ENCODE data around the gene HSPBAP1.

HSPBAP1 gene

DNA sequence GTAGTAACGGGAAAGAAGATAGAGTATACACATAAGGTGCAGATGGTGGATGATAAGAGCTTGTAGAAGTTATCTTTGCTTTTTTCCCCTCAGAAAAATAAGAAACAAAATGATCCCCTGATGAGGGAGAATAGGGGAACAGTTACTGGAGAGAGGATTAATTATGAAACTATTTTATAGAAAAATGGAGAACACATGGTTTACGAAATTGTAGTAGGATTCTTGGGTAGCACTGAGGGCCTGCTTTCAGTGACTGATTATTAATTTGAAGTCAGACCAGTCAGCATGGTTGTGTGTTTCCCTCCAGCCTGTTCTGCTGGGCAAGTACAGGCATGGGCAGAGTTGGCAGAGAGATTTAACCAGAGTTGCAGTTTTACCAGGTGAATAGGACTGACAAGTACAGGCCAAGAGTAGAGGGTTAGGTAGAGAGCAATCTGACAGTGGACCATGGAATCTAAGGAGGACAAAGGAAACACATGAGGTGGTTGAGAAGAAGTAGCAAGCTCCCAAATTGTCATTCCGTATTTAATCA is 7.1 kb upstream of the HSPBAP1 start:
- Histone ChIP-seq H3K27me3 (ENCODE audit: control insufficient read depth, insufficient read depth, low read length, poor library complexity, severe bottlenecking) (peaks cover 4% of the 10 kb centered on the region), H3K4me1 (ENCODE audit: control insufficient read depth, insufficient read depth, low read length) (peaks cover 4% of the 10 kb centered on the region), H3K27ac (ENCODE audit: insufficient read depth, low read depth, low read length, poor library complexity, severe bottlenecking) (no peak overlapping the region), H3K4me3 (ENCODE audit: insufficient read depth, low read depth, low read length) (no peak overlapping the region), H3K36me3 (ENCODE audit: control insufficient read depth, insufficient read depth, low read length) (no peaks in the 10 kb centered on the region), H3K9me3 (ENCODE audit: control insufficient read depth, low read length) (no peaks in the 10 kb centered on the region)
- WGBS, 2 experiments, result 87 to 93% methylated on average over 3 of the region's 3 CpGs

DNA sequence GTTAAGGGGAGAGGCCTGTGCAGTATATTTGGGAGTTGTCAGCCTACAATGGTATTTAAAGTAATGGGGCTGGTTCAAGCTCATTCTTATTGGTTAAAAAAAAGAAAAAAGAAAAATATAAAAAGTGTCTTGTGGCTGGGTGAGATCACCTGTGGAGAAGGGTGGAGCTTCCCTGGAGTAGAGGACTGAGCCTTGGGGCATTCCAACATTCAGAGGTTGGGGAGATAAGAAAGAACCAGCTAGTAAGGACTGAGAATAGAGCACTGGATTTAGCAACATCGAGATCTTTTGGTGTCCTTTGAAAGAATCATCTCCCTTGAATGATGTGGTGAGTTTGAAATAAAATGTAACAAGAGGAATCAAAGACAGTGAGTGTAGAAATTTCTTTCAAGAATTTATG is 6.4 kb upstream of the HSPBAP1 start:
- Histone ChIP-seq H3K9me3 (ENCODE audit: control insufficient read depth, low read length) (no peaks in the 10 kb centered on the region), H3K4me3 (ENCODE audit: insufficient read depth, low read depth, low read length) (no peak overlapping the region), H3K27me3 (ENCODE audit: control insufficient read depth, insufficient read depth, low read length, poor library complexity, severe bottlenecking) (peaks cover 4% of the 10 kb centered on the region), H3K36me3 (ENCODE audit: control insufficient read depth, insufficient read depth, low read length) (no peaks in the 10 kb centered on the region), H3K4me1 (ENCODE audit: control insufficient read depth, insufficient read depth, low read length) (peaks cover 6% of the 10 kb centered on the region), H3K27ac (ENCODE audit: insufficient read depth, low read depth, low read length, poor library complexity, severe bottlenecking) (no peak overlapping the region)
- 87 to 91% methylated on average over 1 of the region's 1 CpG for WGBS, 2 experiments

DNA sequence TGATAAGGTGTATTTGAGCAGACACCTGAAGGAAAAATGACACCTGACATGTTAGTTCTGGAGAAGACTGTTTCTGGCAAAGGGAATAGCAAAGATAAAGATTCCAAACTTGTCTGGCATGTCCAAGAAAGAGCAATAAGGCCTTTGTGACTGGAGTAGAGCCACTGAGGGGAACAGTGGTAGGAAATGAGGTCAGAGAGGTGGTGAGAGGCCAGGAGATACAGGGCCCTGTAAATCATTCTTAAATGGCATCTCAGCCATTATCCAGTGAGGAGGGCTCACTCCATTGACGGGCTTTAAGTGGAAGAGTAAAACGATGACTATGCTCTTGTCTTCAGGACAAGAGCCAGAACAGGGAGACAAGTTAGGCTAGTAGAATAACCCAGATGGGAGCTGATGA is 5.7 kb upstream of the HSPBAP1 start:
- Histone ChIP-seq H3K27ac (ENCODE audit: insufficient read depth, low read depth, low read length, poor library complexity, severe bottlenecking) (no peak overlapping the region), H3K27me3 (ENCODE audit: control insufficient read depth, insufficient read depth, low read length, poor library complexity, severe bottlenecking) (peaks cover 4% of the 10 kb centered on the region), H3K4me3 (ENCODE audit: insufficient read depth, low read depth, low read length) (no peak overlapping the region), H3K4me1 (ENCODE audit: control insufficient read depth, insufficient read depth, low read length) (peaks cover 6% of the 10 kb centered on the region), H3K9me3 (ENCODE audit: control insufficient read depth, low read length) (no peaks in the 10 kb centered on the region), H3K36me3 (ENCODE audit: control insufficient read depth, insufficient read depth, low read length) (no peaks in the 10 kb centered on the region)
- 92% methylated on average over 2 of the region's 2 CpGs for WGBS, 2 experiments

DNA sequence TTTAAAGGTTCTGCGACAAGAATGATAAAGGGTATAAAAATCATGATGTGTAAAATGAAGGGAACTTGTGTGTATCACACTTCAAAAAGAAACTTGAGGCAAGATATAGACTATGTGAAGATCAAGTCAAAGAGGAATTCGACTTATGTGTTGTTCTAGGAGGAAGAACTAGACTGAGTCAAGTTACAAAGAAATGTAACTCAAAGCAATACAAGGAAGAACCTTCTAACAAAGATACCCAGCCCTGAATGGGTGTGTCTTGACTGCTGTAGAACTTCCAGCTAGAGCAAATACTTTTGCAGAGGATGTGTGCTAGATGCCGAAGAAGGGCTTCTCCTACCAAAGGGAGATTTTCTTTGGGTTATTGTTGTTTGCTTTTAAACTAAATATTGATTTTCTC is 3.7 kb upstream of the HSPBAP1 start:
- no peaks in the 10 kb centered on the region for H3K9me3 ChIP-seq (ENCODE audit: control insufficient read depth, low read length)
- H3K36me3 ChIP-seq (ENCODE audit: control insufficient read depth, insufficient read depth, low read length), result no peaks in the 10 kb centered on the region
- H3K27ac ChIP-seq (ENCODE audit: insufficient read depth, low read depth, low read length, poor library complexity, severe bottlenecking), result no peak overlapping the region
- peaks cover 6% of the 10 kb centered on the region for H3K4me1 ChIP-seq (ENCODE audit: control insufficient read depth, insufficient read depth, low read length)
- WGBS, 2 experiments, result 93 to 94% methylated on average over 2 to 3 of the region's 3 CpGs
- no peak overlapping the region for H3K4me3 ChIP-seq (ENCODE audit: insufficient read depth, low read depth, low read length)
- H3K27me3 ChIP-seq (ENCODE audit: control insufficient read depth, insufficient read depth, low read length, poor library complexity, severe bottlenecking), result peaks cover 4% of the 10 kb centered on the region

DNA sequence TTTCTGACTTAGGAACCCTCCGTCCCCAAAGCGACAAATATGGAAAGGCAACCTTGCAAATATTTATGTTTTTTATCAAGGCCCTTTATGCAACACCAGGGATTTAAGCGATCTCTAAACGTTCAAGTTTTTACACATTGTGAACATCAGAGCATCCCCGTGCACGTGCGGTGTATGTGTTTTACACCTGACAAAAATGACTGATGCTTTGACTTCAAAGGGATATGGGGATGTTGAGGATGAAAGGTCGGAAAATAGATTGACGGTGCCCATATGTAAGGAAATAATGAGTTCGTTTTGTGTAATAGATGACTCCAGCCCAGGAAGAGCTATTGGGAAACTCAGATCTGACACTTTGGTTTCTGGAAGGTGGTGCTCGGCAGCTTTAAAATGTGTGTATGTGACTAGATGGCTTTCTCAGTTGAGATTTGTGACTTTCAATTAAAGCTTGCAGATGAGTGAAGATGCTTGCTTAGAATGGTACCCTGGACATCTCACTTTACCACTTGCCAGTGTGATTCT is 2.1 kb upstream of the HSPBAP1 start:
- no peaks in the 10 kb centered on the region for H3K36me3 ChIP-seq (ENCODE audit: control insufficient read depth, insufficient read depth, low read length)
- peak overlapping the region; percentile 77 for H3K4me3 ChIP-seq (ENCODE audit: insufficient read depth, low read depth, low read length)
- H3K27me3 ChIP-seq (ENCODE audit: control insufficient read depth, insufficient read depth, low read length, poor library complexity, severe bottlenecking), result peaks cover 4% of the 10 kb centered on the region
- H3K4me1 ChIP-seq (ENCODE audit: control insufficient read depth, insufficient read depth, low read length), result peaks cover 6% of the 10 kb centered on the region
- WGBS, 2 experiments, result 49 to 51% methylated on average over 11 of the region's 11 CpGs
- H3K9me3 ChIP-seq (ENCODE audit: control insufficient read depth, low read length), result no peaks in the 10 kb centered on the region
- peak overlapping the region; percentile 52 for H3K27ac ChIP-seq (ENCODE audit: insufficient read depth, low read depth, low read length, poor library complexity, severe bottlenecking)

DNA sequence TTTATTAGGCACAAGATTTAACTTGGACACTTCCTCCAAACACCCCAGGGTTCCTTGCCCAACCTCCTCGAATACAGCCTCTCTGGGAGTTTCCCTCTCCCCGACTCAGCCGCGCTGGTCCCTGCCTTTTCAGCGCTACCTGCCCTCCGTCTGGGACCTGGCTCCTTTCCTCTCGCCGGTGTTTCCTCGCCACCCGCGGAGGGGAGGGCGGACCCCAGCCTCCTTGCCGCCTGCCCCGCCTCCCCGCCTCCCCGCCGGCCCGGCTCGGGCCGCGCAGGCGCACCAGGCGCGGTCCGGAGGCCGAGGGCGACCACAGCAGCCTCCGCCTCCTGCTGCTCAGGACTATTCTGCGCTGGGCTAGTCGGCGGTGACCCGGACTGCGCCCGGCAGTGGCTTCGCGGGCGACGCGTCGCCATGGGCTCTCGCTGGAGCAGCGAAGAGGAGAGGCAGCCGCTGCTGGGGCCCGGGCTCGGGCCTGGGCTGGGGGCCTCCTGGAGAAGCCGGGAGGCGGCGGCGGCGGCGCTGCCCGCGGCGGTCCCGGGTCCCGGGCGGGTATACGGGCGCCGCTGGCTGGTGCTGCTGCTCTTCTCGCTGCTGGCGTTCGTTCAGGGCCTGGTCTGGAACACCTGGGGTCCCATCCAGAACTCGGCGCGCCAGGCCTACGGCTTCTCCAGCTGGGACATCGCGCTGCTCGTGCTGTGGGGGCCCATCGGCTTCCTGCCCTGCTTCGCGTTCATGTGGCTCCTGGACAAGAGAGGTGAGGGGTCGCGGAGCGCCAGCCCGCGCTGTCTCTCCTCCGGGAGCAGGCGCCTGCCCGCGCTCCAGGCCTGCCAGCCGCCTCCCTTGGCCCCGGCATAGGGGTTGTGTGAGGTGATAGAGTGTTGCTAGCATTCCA is 1.4 kb upstream of the HSPBAP1 start, which contains the start of gene SLC49A4:
SLC49A4 (plus strand) TSS at position 291 of the 895 bp plus-strand sequence; CDS start at position 415, 124 bp downstream.
- 1% methylated on average over 84 of the region's 84 CpGs for WGBS, 2 experiments

DNA sequence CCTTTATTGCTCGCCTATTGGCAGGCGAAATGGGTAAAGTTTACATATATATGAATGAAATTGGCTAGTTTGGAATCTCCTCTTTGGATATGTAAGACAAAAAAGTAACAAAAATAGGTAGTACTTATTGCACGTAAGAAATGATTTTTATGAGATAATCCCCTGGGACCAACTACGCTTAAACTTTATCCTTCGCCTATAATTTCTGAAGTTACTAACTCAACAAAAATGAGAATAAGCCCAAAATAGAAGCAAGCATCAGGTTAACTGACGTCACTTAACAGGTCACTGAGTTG is 800 bp upstream of the HSPBAP1 start:
- peaks cover 6% of the 10 kb centered on the region for H3K4me1 ChIP-seq (ENCODE audit: control insufficient read depth, insufficient read depth, low read length)
- H3K27ac ChIP-seq (ENCODE audit: insufficient read depth, low read depth, low read length, poor library complexity, severe bottlenecking), result peak overlapping the region; percentile 91
- 1% methylated on average over 5 to 6 of the region's 6 CpGs for WGBS, 2 experiments
- peak overlapping the region; percentile 77 for H3K4me3 ChIP-seq (ENCODE audit: insufficient read depth, low read depth, low read length)
- H3K36me3 ChIP-seq (ENCODE audit: control insufficient read depth, insufficient read depth, low read length), result no peaks in the 10 kb centered on the region
- H3K9me3 ChIP-seq (ENCODE audit: control insufficient read depth, low read length), result no peaks in the 10 kb centered on the region
- peaks cover 4% of the 10 kb centered on the region for H3K27me3 ChIP-seq (ENCODE audit: control insufficient read depth, insufficient read depth, low read length, poor library complexity, severe bottlenecking)

More for the DNA sequence above, 1.4 kb upstream of the HSPBAP1 start, which contains the start of gene SLC49A4:
- Histone ChIP-seq H3K9me3 (ENCODE audit: control insufficient read depth, low read length) (no peaks in the 10 kb centered on the region), H3K4me3 (ENCODE audit: insufficient read depth, low read depth, low read length) (peak within 1 kb of the TSS; percentile 77), H3K4me1 (ENCODE audit: control insufficient read depth, insufficient read depth, low read length) (peaks cover 6% of the 10 kb centered on the region), H3K27me3 (ENCODE audit: control insufficient read depth, insufficient read depth, low read length, poor library complexity, severe bottlenecking) (peaks cover 4% of the 10 kb centered on the region), H3K27ac (ENCODE audit: insufficient read depth, low read depth, low read length, poor library complexity, severe bottlenecking) (peak within 1 kb of the TSS; percentile 91), H3K36me3 (ENCODE audit: control insufficient read depth, insufficient read depth, low read length) (no peaks in the 10 kb centered on the region)

DNA sequence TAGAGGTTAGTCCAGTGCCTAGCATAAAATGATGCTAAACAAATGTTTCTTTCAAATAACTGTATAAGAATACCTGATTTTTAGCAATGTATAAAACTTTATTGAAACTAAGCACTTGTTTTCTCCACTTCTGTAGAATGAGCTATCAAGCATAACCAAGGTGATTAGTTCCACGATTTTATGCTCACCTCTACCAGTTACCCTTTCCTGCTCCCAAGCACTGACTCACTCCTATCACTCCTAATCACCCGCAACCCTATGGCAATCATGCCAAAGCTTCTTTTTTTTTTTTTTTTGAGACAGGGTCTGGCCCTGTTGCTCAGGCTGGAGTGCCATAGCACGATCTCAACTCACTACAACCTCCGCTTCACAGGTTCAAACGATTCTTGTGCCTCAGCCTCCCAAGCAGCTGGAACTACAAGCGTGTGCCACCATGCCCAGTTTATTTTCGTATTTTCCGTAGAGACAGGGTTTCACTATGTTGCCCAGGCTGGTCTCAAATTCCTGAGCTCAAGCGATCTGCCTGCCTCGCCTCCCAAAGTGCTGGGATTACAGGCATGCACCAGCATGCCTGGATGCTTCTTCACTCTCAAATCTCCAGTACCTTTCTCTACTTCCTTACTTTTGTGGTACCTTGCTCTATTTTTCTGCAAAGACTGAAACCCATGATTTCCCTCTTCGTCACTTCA is 3.9 kb downstream of the HSPBAP1 start:
- WGBS, 2 experiments, result 89 to 90% methylated on average over 11 of the region's 11 CpGs
- Histone ChIP-seq H3K27me3 (ENCODE audit: control insufficient read depth, insufficient read depth, low read length, poor library complexity, severe bottlenecking) (no peaks in the 10 kb centered on the region), H3K36me3 (ENCODE audit: control insufficient read depth, insufficient read depth, low read length) (no peaks in the 10 kb centered on the region)

DNA sequence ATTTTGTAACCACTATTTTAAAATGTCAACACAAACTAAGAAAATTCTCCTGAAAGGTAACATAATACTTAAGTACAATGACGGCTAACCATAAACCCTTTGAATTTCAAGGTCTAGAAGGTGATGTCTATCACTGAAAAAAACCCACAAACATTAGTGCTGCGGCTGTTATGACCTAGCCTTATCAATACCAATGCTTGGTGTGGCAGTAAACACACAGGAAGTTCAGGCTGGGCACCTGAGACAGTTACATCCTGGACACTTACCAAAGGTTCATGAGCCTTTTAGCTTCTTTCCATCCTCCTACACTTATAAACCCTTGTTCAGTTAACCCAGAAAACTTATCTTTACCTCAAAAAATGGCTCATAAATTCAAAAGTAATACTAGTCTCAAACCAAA is 5.8 kb downstream of the HSPBAP1 start:
- H3K36me3 ChIP-seq (ENCODE audit: control insufficient read depth, insufficient read depth, low read length), result no peaks in the 10 kb centered on the region
- no peaks in the 10 kb centered on the region for H3K9me3 ChIP-seq (ENCODE audit: control insufficient read depth, low read length)
- no peaks in the 10 kb centered on the region for H3K4me1 ChIP-seq (ENCODE audit: control insufficient read depth, insufficient read depth, low read length)
- H3K4me3 ChIP-seq (ENCODE audit: insufficient read depth, low read depth, low read length), result no peak overlapping the region
- 91 to 94% methylated on average over 2 of the region's 2 CpGs for WGBS, 2 experiments
- no peak overlapping the region for H3K27ac ChIP-seq (ENCODE audit: insufficient read depth, low read depth, low read length, poor library complexity, severe bottlenecking)
- H3K27me3 ChIP-seq (ENCODE audit: control insufficient read depth, insufficient read depth, low read length, poor library complexity, severe bottlenecking), result no peaks in the 10 kb centered on the region

More for the DNA sequence above, 3.9 kb downstream of the HSPBAP1 start:
- H3K27ac ChIP-seq (ENCODE audit: insufficient read depth, low read depth, low read length, poor library complexity, severe bottlenecking), result no peak overlapping the region
- H3K4me1 ChIP-seq (ENCODE audit: control insufficient read depth, insufficient read depth, low read length), result no peaks in the 10 kb centered on the region
- H3K9me3 ChIP-seq (ENCODE audit: control insufficient read depth, low read length), result no peaks in the 10 kb centered on the region
- H3K4me3 ChIP-seq (ENCODE audit: insufficient read depth, low read depth, low read length), result no peak overlapping the region

DNA sequence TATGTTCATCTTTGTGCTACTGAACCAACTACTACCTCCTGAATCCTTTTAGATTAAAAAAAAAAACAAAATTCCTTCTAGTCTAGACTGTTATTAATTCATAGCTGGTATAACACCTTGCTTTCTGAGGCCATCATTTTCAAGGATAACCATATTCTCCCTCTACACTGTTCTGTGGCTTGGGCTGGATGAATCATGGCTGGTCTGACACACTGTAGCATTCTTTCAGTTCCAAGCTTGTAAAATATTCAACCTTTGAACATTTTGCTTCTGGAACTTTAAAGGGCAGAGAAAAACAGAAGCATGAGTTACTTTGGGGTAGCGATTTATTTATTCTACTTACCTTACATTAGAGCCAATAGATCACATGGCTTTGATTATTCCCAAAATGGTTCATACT is 7.6 kb downstream of the HSPBAP1 start:
- Histone ChIP-seq H3K4me1 (ENCODE audit: control insufficient read depth, insufficient read depth, low read length) (no peaks in the 10 kb centered on the region), H3K27ac (ENCODE audit: insufficient read depth, low read depth, low read length, poor library complexity, severe bottlenecking) (no peak overlapping the region), H3K27me3 (ENCODE audit: control insufficient read depth, insufficient read depth, low read length, poor library complexity, severe bottlenecking) (no peaks in the 10 kb centered on the region), H3K4me3 (ENCODE audit: insufficient read depth, low read depth, low read length) (no peak overlapping the region), H3K36me3 (ENCODE audit: control insufficient read depth, insufficient read depth, low read length) (peaks cover 5% of the 10 kb centered on the region), H3K9me3 (ENCODE audit: control insufficient read depth, low read length) (no peaks in the 10 kb centered on the region)
- 100% methylated on average over 1 of the region's 1 CpG; no CpG with 5 or more reads in 1 of the 2 experiments for WGBS, 2 experiments
